K562 (cell line): ENCODE measurements around the gene TIAM1. TPM values are rescaled to one million over a fixed set of nuclear protein-coding genes. Genes with fewer than 3 reads are reported as not detected.

Experiments
- ATAC-seq: fragments of 200-7000 bp; cut with Tn5 transposase; 3 replicates; pipeline ENCODE4 v1.9.1; 2020; ENCODE audit warnings: moderate library complexity
- BruUV-seq: library from RNA; stranded (reverse); fragments of 400-500 nt; replicated peaks from 2 replicates; lab custom pipeline; 2021; lab: Mats Ljungman, UMichigan
- CTCF ChIA-PET: fragments of 300-600 bp; formaldehyde crosslinking; extraction: SDS; loops from one replicate; lab custom pipeline; 2021; ENCODE audit warnings: low intra/inter-chr PET ratio; lab: Yijun Ruan, JAX
- POLR2A ChIA-PET: fragments of 300-600, 350-650 bp; sonication (Branson Sonifier 250); formaldehyde crosslinking; extraction: SDS; loops from one replicate; lab custom pipeline; 2021; ENCODE audit warnings: antibody characterized with exemption, inconsistent platforms; lab: Yijun Ruan, JAX
- DNase-seq, 4 experiments: peaks; one replicate each; pipeline versions ENCODE4 v3.0.0 to v3.0.0-alpha.2; 2011 to 2018; ENCODE audit warnings: low spot score in 3 of 4, mixed read lengths in 3 of 4; ENCODE audit errors: extremely low read depth in 1 of 4
- FAIRE-seq: peaks from 2 replicates; lab custom pipeline; 2011; peaks lifted over from hg19 to GRCh38; lab: Jason Lieb, UNC
- H2AFZ ChIP-seq: 2 replicates; pipeline ENCODE4 v1.6.0; 2011; ENCODE audit warnings: low read depth, low read length, control low read depth, inconsistent platforms
- H3K27ac ChIP-seq: fragments of 200-600 bp; 3 replicates; pipeline ENCODE4 v1.8.0; 2011; ENCODE audit warnings: low read depth, mild to moderate bottlenecking, control low read depth, inconsistent platforms, low read length, moderate library complexity, mixed read lengths; ENCODE audit errors: extremely low read depth
- H3K27me3 ChIP-seq, 2 experiments: fragments of 300-600 bp in 1 of 2; 2 replicates in 1 of 2; 3 replicates in 1 of 2; pipeline versions ENCODE4 v1.6.0 to v1.8.0; 2011; ENCODE audit warnings: inconsistent platforms in 2 of 2, low read length in 2 of 2, mild to moderate bottlenecking in 1 of 2, mixed read lengths in 1 of 2, moderate library complexity in 1 of 2; ENCODE audit not compliant: control insufficient read depth in 2 of 2, insufficient read depth in 2 of 2
- H3K36me3 ChIP-seq: fragments of 300-600 bp; 3 replicates; pipeline ENCODE4 v1.8.0; 2011; ENCODE audit warnings: mild to moderate bottlenecking, low read length, inconsistent platforms; ENCODE audit not compliant: control insufficient read depth, insufficient read depth
- H3K4me1 ChIP-seq, 2 experiments: fragments of 200-600 bp in 1 of 2; replicated peaks in 1 of 2; 2 replicates in 1 of 2; 3 replicates in 1 of 2; pipeline versions ENCODE4 v1.5.1 to v1.8.0; 2011; ENCODE audit warnings: inconsistent platforms in 2 of 2, low read length in 2 of 2, mild to moderate bottlenecking in 1 of 2, mixed read lengths in 1 of 2, moderate library complexity in 1 of 2; ENCODE audit not compliant: control insufficient read depth in 2 of 2, insufficient read depth in 2 of 2
- H3K4me2 ChIP-seq: 2 replicates; pipeline ENCODE4 v1.6.1; 2011; ENCODE audit warnings: low read length, control low read depth, inconsistent platforms, mixed read lengths; ENCODE audit not compliant: insufficient read depth
- H3K4me3 ChIP-seq: fragments of 200-600 bp; sonication (generic), shearing (Covaris generic); 2 replicates; pipeline ENCODE4 v1.5.1; 2016; ENCODE audit warnings: control low read depth, inconsistent platforms
- H3K79me2 ChIP-seq: fragments of 200-600 bp; 3 replicates; pipeline ENCODE4 v1.8.0; 2011; ENCODE audit warnings: low read length, inconsistent platforms; ENCODE audit not compliant: control insufficient read depth, insufficient read depth
- H3K9ac ChIP-seq, 2 experiments: 2 replicates each; pipeline versions ENCODE4 v1.6.0 to v1.6.1; 2011; ENCODE audit warnings: low read depth in 2 of 2, low read length in 2 of 2, control low read depth in 1 of 2, inconsistent platforms in 1 of 2, mild to moderate bottlenecking in 1 of 2, mixed read lengths in 1 of 2; ENCODE audit not compliant: insufficient read depth in 1 of 2
- H3K9me1 ChIP-seq: one replicate; pipeline ENCODE4 v1.6.0; 2011; ENCODE audit warnings: inconsistent platforms, mild to moderate bottlenecking, low read length, moderate library complexity; ENCODE audit not compliant: control insufficient read depth, insufficient read depth
- H3K9me3 ChIP-seq: replicated peaks from 2 replicates; pipeline ENCODE4 v1.5.1; 2011; ENCODE audit warnings: low read depth, low read length, inconsistent platforms; ENCODE audit not compliant: control insufficient read depth, insufficient read depth
- H4K20me1 ChIP-seq: replicated peaks from 2 replicates; pipeline ENCODE4 v1.6.1; 2011; ENCODE audit warnings: low read length, inconsistent platforms, mixed read lengths; ENCODE audit not compliant: control insufficient read depth, insufficient read depth
- CREBBP ChIP-seq: IDR thresholded peaks from one replicate; pipeline ENCODE4 v1.6.1; 2012; ENCODE audit warnings: low read depth, mild to moderate bottlenecking, control low read depth, inconsistent platforms, low read length
- EP300 ChIP-seq: IDR thresholded peaks from 2 replicates; pipeline ENCODE4 v1.6.1; 2012; ENCODE audit warnings: low read length, improper control_type of control experiment
- FIP1L1 ChIP-seq: fragments of 200-400 bp; formaldehyde crosslinking; IDR thresholded peaks from 2 replicates; pipeline ENCODE4 v1.6.1; 2018; ENCODE audit warnings: mild to moderate bottlenecking, low read depth, low read length; ENCODE audit not compliant: poor library complexity, severe bottlenecking
- FOXP4 ChIP-seq: sonication (generic); formaldehyde crosslinking; IDR thresholded peaks from 2 replicates; pipeline ENCODE4 v1.8.0; 2022; ENCODE audit warnings: mild to moderate bottlenecking, missing genetic modification reagents, borderline replicate concordance
- NCOA1 ChIP-seq: fragments of 450-650 bp; IDR thresholded peaks from 2 replicates; pipeline ENCODE4 v1.6.1; 2016; ENCODE audit warnings: low read depth
- PHB2 ChIP-seq: fragments of 450-650 bp; IDR thresholded peaks from 2 replicates; pipeline ENCODE4 v1.6.1; 2017; ENCODE audit warnings: low read depth
- POLR2A ChIP-seq: fragments of 450-650 bp; conservative IDR thresholded peaks from 2 replicates; pipeline ENCODE4 v1.6.1; 2016
- RFX5 ChIP-seq: IDR thresholded peaks from 2 replicates; pipeline ENCODE4 v1.6.1; 2011; ENCODE audit warnings: low read depth, mild to moderate bottlenecking, improper control_type of control experiment, low read length
- RNF2 ChIP-seq: sonication (generic); IDR thresholded peaks from 2 replicates; pipeline ENCODE4 v1.6.1; 2016
- TAF15 ChIP-seq: fragments of 200-400 bp; formaldehyde crosslinking; IDR thresholded peaks from 2 replicates; pipeline ENCODE4 v1.6.1; 2017; ENCODE audit warnings: mild to moderate bottlenecking, low read depth, low read length, moderate library complexity
- XRCC4 ChIP-seq: IDR thresholded peaks from one replicate; pipeline ENCODE4 v1.6.1; 2011; ENCODE audit not compliant: insufficient read depth, insufficient read length; ENCODE audit errors: extremely low read depth
- ZFP36 ChIP-seq: fragments of 150-350 bp; IDR thresholded peaks from 2 replicates; pipeline ENCODE4 v1.6.1; 2018; ENCODE audit warnings: low read length, low read depth; ENCODE audit not compliant: partially characterized antibody
- ZNF24 ChIP-seq: fragments of 450-650 bp; IDR thresholded peaks from 2 replicates; pipeline ENCODE4 v1.6.1; 2016
- ZSCAN32 ChIP-seq: fragments of 450-650 bp; formaldehyde crosslinking; IDR thresholded peaks from 2 replicates; pipeline ENCODE4 v1.4.0; 2020; ENCODE audit warnings: mild to moderate bottlenecking, moderate library complexity
- whole genome bisulfite sequencing: fragments of 100-300 bp; shearing (Covaris generic); methylation state at CpG from one replicate; pipeline ENCODE4 v1.1.6; 2016; ENCODE audit warnings: low coverage, mixed read lengths; ENCODE audit not compliant: insufficient coverage; ENCODE audit errors: missing lambda C conversion rate; 5-methylcytosine and 5-hydroxymethylcytosine counted together
- in situ Hi-C: fragments of 300-500 bp; cut with MboI; formaldehyde crosslinking; loops from 4 replicates; pipeline ENCODE4 v1.15.0; 2018; ENCODE audit warnings: inconsistent platforms, mixed read lengths
- intact Hi-C: fragments of 100-400 bp; cut with micrococcal nuclease; formaldehyde crosslinking; loops from 2 replicates; pipeline ENCODE4 v1.14.2; 2022
- polyA plus RNA-seq, 8 experiments: library from polyadenylated mRNA; depleted of rRNA in 4 of 8; stranded (reverse) in 5 of 8; unstranded in 3 of 8; fragments of >200 nt; fragmentation: Nextera tagmentation in 2 of 8; fragmentation: Illumina TruSeq in 1 of 8; extraction: Ambion mirVana in 2 of 8; extraction: Trizol in 1 of 8; gene quantifications; 2 replicates each; pipeline versions ENCODE4 v1.2.1 to v1.2.3, GENCODE V29; 2011 to 2014; ENCODE audit warnings: inconsistent platforms in 1 of 8, missing spikeins in 1 of 8
- total RNA-seq, 7 experiments: library from RNA; depleted of rRNA in 6 of 7; stranded (reverse); fragments of >200 nt in 6 of 7; fragmentation: Illumina TruSeq in 2 of 7; extraction: Trizol in 2 of 7; gene quantifications; 2 replicates each; pipeline versions ENCODE4 v1.2.1 to v1.2.3, GENCODE V29; 2011 to 2021; ENCODE audit warnings: low replicate concordance in 1 of 7

Gene TIAM1
- total and polyA plus RNA-seq, 9 of the 15 experiments (the other 6 are each of a cell fraction or from before 2014, with no cell fraction given) = 0.11 TPM; not detected in 8

GRCh38 chr21:31130821-31131220, 213.2 kb downstream of the TIAM1 start:
- POLR2A ChIA-PET = interaction anchor here (0.6 kb wide), 1 partner anchor 27 kb away, joined by 5 read pairs; no protein-coding TSS in a partner anchor

More at GRCh38 chr21:31130821-31131220, 213.2 kb downstream of the TIAM1 start:
- H2AFZ ChIP-seq = no peak overlapping the region
- no peaks in the 10 kb centered on the region for H3K9me3 ChIP-seq
- ATAC-seq = no peak
- FAIRE-seq = no peak
- H3K4me3 ChIP-seq = no peak overlapping the region
- DNase-seq = no peak
- H4K20me1 ChIP-seq = no peaks in the 10 kb centered on the region
- no peaks in the 10 kb centered on the region; the same call in 2 of the 3 replicates for H3K36me3 ChIP-seq
- no peak overlapping the region for H3K9ac ChIP-seq
- CTCF ChIA-PET = no interaction called here
- 0% methylated on average over 2 of the region's 2 CpGs for WGBS
- no peak overlapping the region for H3K4me2 ChIP-seq
- H3K27me3 ChIP-seq = peaks cover 0 to 9% of the 10 kb centered on the region in 2 experiments; a peak in 1 of 5 replicates
- H3K27ac ChIP-seq = no peak overlapping the region
- H3K9me1 ChIP-seq = no peaks in the 10 kb centered on the region
- TF ChIP-seq XRCC4 = no peak
- no peak for TF ChIP-seq PHB2
- TF ChIP-seq FOXP4 (CRISPR knock-in tag) = no peak
- TF ChIP-seq RNF2 = no peak
- TF ChIP-seq ZNF24 = no peak
- no peak for TF ChIP-seq POLR2A
- no peak for TF ChIP-seq TAF15
- TF ChIP-seq CREBBP = no peak
- TF ChIP-seq ZFP36 = no peak
- no peak for TF ChIP-seq NCOA1
- TF ChIP-seq FIP1L1 = no peak
- TF ChIP-seq ZSCAN32 = no peak
- TF ChIP-seq EP300 = no peak
- no peak for TF ChIP-seq RFX5
- intact Hi-C loops (no loop called here), in situ Hi-C loops (no loop called here)
- no peaks in the 10 kb centered on the region for H3K79me2 ChIP-seq
- no TSS peak for BruUV-seq
- no peaks in the 10 kb centered on the region for H3K4me1 ChIP-seq
